Tibial nerve (tissue), 4 donors: ENCODE data around the gene TBX21.

Experiments used
- CTCF ChIP-seq, 5 experiments: fragments of 200-600 bp in 3 of 5; fragments of 450-650 bp in 2 of 5; sonication (generic) in 3 of 5; IDR thresholded peaks; one replicate each; pipeline ENCODE4 v1.5.1; 2016 to 2019; ENCODE audit warnings: antibody characterized with exemption in 5 of 5, mild to moderate bottlenecking in 3 of 5, moderate library complexity in 2 of 5
- EP300 ChIP-seq, 2 donors: sonication (generic); formaldehyde crosslinking; IDR thresholded peaks; one replicate each; pipeline ENCODE4 v1.6.1; 2017; ENCODE audit warnings: antibody characterized with exemption in 2 of 2, mild to moderate bottlenecking in 1 of 2
- POLR2A ChIP-seq, 2 donors: fragments of 450-650 bp; IDR thresholded peaks; one replicate each; pipeline ENCODE4 v1.6.1; 2017; ENCODE audit warnings: antibody characterized with exemption in 2 of 2, mild to moderate bottlenecking in 2 of 2, moderate library complexity in 2 of 2

- TF ChIP-seq EP300 (IDR thresholded peaks at IDR 0.05) (no peak), CTCF (IDR thresholded peaks at IDR 0.05) (no peak), POLR2A (IDR thresholded peaks at IDR 0.05) (no peak)
Measured at GRCh38 chr17:47792457-47792856, 59.4 kb downstream of the TBX21 start.
